HEK293 (cell line): ENCODE results near the gene CADM4.

Experiments
- PRDM1 ChIP-seq: fragments of 450-650 bp; formaldehyde crosslinking; IDR thresholded peaks from 2 replicates; pipeline ENCODE4; 2016; ENCODE audit warnings: missing biosample characterization, missing genetic modification characterization
- PRDM10 ChIP-seq: fragments of 450-650 bp; formaldehyde crosslinking; IDR thresholded peaks from 2 replicates; pipeline ENCODE4 v1.5.1; 2016; ENCODE audit warnings: missing biosample characterization, missing genetic modification characterization
- SCRT2 ChIP-seq: fragments of 450-650 bp; formaldehyde crosslinking; IDR thresholded peaks from 2 replicates; pipeline ENCODE4 v1.5.1; 2016; ENCODE audit warnings: missing biosample characterization, missing genetic modification characterization
- ZBTB7A ChIP-seq: fragments of 450-650 bp; formaldehyde crosslinking; IDR thresholded peaks from 2 replicates; pipeline ENCODE4 v1.5.1; 2016; ENCODE audit warnings: low read depth, missing biosample characterization, missing genetic modification characterization
- ZFP37 ChIP-seq: fragments of 450-650 bp; formaldehyde crosslinking; IDR thresholded peaks from 2 replicates; pipeline ENCODE4 v1.5.1; 2016; ENCODE audit warnings: missing biosample characterization, missing genetic modification characterization
- ZNF292 ChIP-seq: fragments of 450-650 bp; formaldehyde crosslinking; IDR thresholded peaks from 2 replicates; pipeline ENCODE4 v1.5.1; 2016; ENCODE audit warnings: low read depth, missing biosample characterization, missing genetic modification characterization, borderline replicate concordance
- ZNF311 ChIP-seq: fragments of 450-650 bp; formaldehyde crosslinking; IDR thresholded peaks from 2 replicates; pipeline ENCODE4 v1.5.1; 2017; ENCODE audit warnings: missing biosample characterization, missing genetic modification characterization, borderline replicate concordance
- ZNF366 ChIP-seq: fragments of 450-650 bp; formaldehyde crosslinking; conservative IDR thresholded peaks from 2 replicates; pipeline ENCODE4 v1.5.1; 2016; ENCODE audit warnings: missing biosample characterization, missing genetic modification characterization
- ZNF426 ChIP-seq: fragments of 450-650 bp; formaldehyde crosslinking; IDR thresholded peaks from 2 replicates; pipeline ENCODE4 v1.5.1; 2017; ENCODE audit warnings: missing biosample characterization, missing genetic modification characterization, mild to moderate bottlenecking, inconsistent platforms, moderate library complexity
- ZNF518A ChIP-seq: fragments of 450-650 bp; formaldehyde crosslinking; conservative IDR thresholded peaks from 2 replicates; pipeline ENCODE4 v1.5.1; 2016; ENCODE audit warnings: low read depth, missing biosample characterization, missing genetic modification characterization
- ZNF544 ChIP-seq: fragments of 450-650 bp; formaldehyde crosslinking; IDR thresholded peaks from 2 replicates; pipeline ENCODE4 v1.5.0; 2017; ENCODE audit warnings: missing biosample characterization, missing genetic modification characterization
- ZNF558 ChIP-seq: fragments of 450-650 bp; formaldehyde crosslinking; IDR thresholded peaks from 2 replicates; pipeline ENCODE4 v1.5.1; 2016; ENCODE audit warnings: missing biosample characterization, missing genetic modification characterization
- ZNF571 ChIP-seq: fragments of 450-650 bp; formaldehyde crosslinking; IDR thresholded peaks from 2 replicates; pipeline ENCODE4 v1.5.0; 2017; ENCODE audit warnings: missing biosample characterization, missing genetic modification characterization
- ZNF580 ChIP-seq: fragments of 450-650 bp; formaldehyde crosslinking; IDR thresholded peaks from 2 replicates; pipeline ENCODE4 v1.5.1; 2016; ENCODE audit warnings: missing biosample characterization, missing genetic modification characterization
- ZSCAN16 ChIP-seq: fragments of 450-650 bp; formaldehyde crosslinking; IDR thresholded peaks from 2 replicates; pipeline ENCODE4 v1.5.1; 2016; ENCODE audit warnings: missing biosample characterization, missing genetic modification characterization
- TF ChIP-seq, protein P1 (sequence below): fragments of 450-650 bp; formaldehyde crosslinking; IDR thresholded peaks from 2 replicates; pipeline ENCODE4 v1.5.1; 2016; ENCODE audit warnings: missing biosample characterization, missing genetic modification characterization, borderline replicate concordance

CADM4 gene

GRCh38 chr19:43578787-43579186 lies 60.9 kb downstream of the CADM4 start (continued):
- TF ChIP-seq PRDM10 (tag by site-specific recombination) (peak; percentile 87), ZNF558 (tag by site-specific recombination) (no peak), ZNF518A (tag by site-specific recombination) (no peak), ZNF366 (peak; percentile 66), SCRT2 (tag by site-specific recombination) (no peak), ZNF426 (no peak), ZNF311 (tag by site-specific recombination) (no peak), ZNF292 (no peak), ZBTB7A (tag by site-specific recombination) (no peak), ZNF571 (tag by site-specific recombination) (no peak), ZNF580 (tag by site-specific recombination) (no peak), ZFP37 (no peak), ZSCAN16 (tag by site-specific recombination) (no peak), PRDM1 (tag by site-specific recombination) (peak; percentile 61), ZNF544 (tag by site-specific recombination) (no peak)
- TF ChIP-seq, protein P1, sequence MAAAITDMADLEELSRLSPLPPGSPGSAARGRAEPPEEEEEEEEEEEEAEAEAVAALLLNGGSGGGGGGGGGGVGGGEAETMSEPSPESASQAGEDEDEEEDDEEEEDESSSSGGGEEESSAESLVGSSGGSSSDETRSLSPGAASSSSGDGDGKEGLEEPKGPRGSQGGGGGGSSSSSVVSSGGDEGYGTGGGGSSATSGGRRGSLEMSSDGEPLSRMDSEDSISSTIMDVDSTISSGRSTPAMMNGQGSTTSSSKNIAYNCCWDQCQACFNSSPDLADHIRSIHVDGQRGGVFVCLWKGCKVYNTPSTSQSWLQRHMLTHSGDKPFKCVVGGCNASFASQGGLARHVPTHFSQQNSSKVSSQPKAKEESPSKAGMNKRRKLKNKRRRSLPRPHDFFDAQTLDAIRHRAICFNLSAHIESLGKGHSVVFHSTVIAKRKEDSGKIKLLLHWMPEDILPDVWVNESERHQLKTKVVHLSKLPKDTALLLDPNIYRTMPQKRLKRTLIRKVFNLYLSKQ (tag by site-specific recombination): no peak
